Activated T-cell treated with anti-CD3 and anti-CD28 coated beads, Interleukin-2, amount 50 U/mL, for 72 hours (primary cell): Measurements from ENCODE around the gene MLST8. TPM values are rescaled to one million over a fixed set of nuclear protein-coding genes. Genes with fewer than 3 reads are reported as not detected.

ENCODE experiments used
- ATAC-seq, 2 donors: fragments of 150-1000 bp; cut with Tn5 transposase; replicated peaks in 1 of 2; 2 replicates each; pipeline ENCODE4 v1.10.0; 2021; ENCODE audit warnings: moderate library complexity in 2 of 2, mild to moderate bottlenecking in 1 of 2
- DNase-seq, 2 donors: peaks; one replicate each; pipeline ENCODE4 v3.0.0; 2021 to 2022; ENCODE audit warnings: mixed read lengths in 1 of 2
- H3K27ac Mint-ChIP-seq: one replicate; pipeline ENCODE4 v1.8.0; 2022; ENCODE audit warnings: mild to moderate bottlenecking, moderate library complexity, mixed read lengths
- H3K27me3 Mint-ChIP-seq: one replicate; pipeline ENCODE4 v1.8.0; 2022; ENCODE audit warnings: low read depth, mixed read lengths
- H3K36me3 Mint-ChIP-seq, 2 donors: one replicate each; pipeline ENCODE4 v1.8.0; 2022; ENCODE audit warnings: mixed read lengths in 2 of 2, mild to moderate bottlenecking in 1 of 2; ENCODE audit not compliant: insufficient read depth in 2 of 2
- H3K4me1 Mint-ChIP-seq: one replicate; pipeline ENCODE4 v1.8.0; 2022; ENCODE audit warnings: low read depth, mixed read lengths
- H3K4me3 Mint-ChIP-seq, 2 donors: one replicate each; pipeline ENCODE4 v1.8.0; 2022; ENCODE audit warnings: mild to moderate bottlenecking in 2 of 2, mixed read lengths in 2 of 2, moderate library complexity in 2 of 2
- H3K9me3 Mint-ChIP-seq, 2 donors: one replicate each; pipeline ENCODE4 v1.8.0; 2022; ENCODE audit warnings: mixed read lengths in 2 of 2
- total RNA-seq, 2 donors: library from RNA; stranded (reverse); gene quantifications; one replicate each; pipeline ENCODE4 v1.2.3, GENCODE V29; 2022

MLST8 gene
- total RNA-seq, 2 donors from 2014 or later = 54.9 to 65.6 TPM

- Mint-ChIP-seq H3K9me3 (no peaks in the 10 kb centered on the region), H3K4me1 (no peaks in the 10 kb centered on the region), H3K36me3 (peaks cover 0 to 4% of the 10 kb centered on the region in 2 donors), H3K27ac (no peak overlapping the region), H3K4me3 (no peak overlapping the region), H3K27me3 (no peaks in the 10 kb centered on the region)
- DNase-seq = no peak
- no peak for ATAC-seq
Observed at GRCh38 chr16:2177561-2177960, 27.7 kb upstream of the MLST8 start.

GRCh38 chr16:2178321-2179106, 26.7 kb upstream of the MLST8 start:
- no peaks in the 10 kb centered on the region for H3K4me1 Mint-ChIP-seq
- H3K9me3 Mint-ChIP-seq = no peaks in the 10 kb centered on the region
- no peaks in the 10 kb centered on the region for H3K27me3 Mint-ChIP-seq
- H3K27ac Mint-ChIP-seq = no peak overlapping the region
- peaks cover 0 to 3% of the 10 kb centered on the region in 2 donors for H3K36me3 Mint-ChIP-seq
- peak; percentile 51 to 62 for ATAC-seq
- peak; percentile 36 to 44 for DNase-seq
- H3K4me3 Mint-ChIP-seq = no peak overlapping the region

DNA sequence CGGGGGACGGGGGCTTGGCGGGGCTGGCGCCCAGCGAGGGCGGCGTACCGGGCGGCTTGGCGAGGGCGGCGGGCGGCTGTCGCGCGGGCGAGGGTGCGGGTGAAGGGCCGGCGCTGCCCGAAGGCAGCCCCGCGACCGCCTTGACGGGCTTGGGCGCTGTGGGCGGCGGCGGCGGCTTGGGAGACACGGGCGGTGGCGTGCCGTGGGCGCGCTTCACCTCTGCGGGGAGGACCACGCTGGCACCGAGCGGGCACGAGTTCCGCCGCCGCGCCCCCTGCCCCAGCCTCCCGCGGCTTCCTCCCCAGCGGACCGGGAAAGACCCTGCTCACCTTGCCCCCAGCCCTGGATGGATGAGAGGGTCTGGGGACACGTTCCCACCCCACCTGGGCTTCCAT, 26.1 kb upstream of the MLST8 start:
- H3K4me3 Mint-ChIP-seq = no peak overlapping the region
- no peak for ATAC-seq

DNA sequence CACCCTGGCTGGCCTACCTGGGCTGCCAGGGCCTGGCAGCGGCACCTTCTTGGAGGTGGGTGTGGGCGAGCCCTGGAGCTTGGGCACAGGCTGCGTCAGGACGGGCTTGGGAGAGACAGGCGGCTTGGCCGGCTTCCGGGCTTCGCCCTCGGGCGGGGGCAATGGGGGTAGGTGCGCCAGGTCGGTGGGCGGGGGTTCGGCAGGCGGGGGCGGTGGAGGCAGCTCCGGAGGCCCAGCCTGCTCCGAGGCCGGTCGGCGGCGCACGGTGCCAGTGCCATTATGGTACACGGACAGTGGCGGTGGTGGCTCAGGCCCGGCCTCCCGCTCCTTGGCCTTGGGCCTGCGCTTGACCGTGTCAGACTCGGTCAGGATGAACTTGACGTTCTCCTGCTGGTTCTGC, 25.7 kb upstream of the MLST8 start:
- DNase-seq (no peak), ATAC-seq (no peak)
- Mint-ChIP-seq H3K36me3 (peaks cover 0 to 3% of the 10 kb centered on the region in 2 donors), H3K27me3 (no peaks in the 10 kb centered on the region), H3K4me1 (no peaks in the 10 kb centered on the region), H3K9me3 (no peaks in the 10 kb centered on the region), H3K4me3 (no peak overlapping the region), H3K27ac (no peak overlapping the region)

More for the DNA sequence above, 26.1 kb upstream of the MLST8 start:
- Mint-ChIP-seq H3K27ac (no peak overlapping the region), H3K9me3 (no peaks in the 10 kb centered on the region), H3K27me3 (no peaks in the 10 kb centered on the region), H3K36me3 (peaks cover 0 to 3% of the 10 kb centered on the region in 2 donors), H3K4me1 (no peaks in the 10 kb centered on the region)
- DNase-seq = no peak

DNA sequence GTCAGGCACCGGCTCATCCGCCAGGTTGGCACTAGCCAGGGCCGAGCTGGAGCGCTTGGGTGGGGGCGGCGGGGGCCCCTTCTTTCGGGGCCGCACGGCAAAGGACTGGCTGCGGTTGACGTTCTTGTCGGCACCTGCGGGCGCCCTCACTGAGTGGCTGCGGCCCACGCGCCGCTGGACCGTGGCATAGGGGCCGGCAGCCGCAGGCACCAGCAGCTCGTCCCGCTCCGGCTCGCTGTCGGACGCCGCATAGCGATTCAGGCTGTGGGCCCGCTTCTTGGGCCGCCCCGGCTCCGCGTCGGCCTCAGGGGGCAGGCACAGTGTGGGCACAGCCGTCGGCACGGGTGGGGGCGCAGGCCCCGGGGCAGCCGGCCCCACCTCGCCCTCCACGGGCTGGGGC, 24.8 kb upstream of the MLST8 start:
- DNase-seq (no peak), ATAC-seq (no peak)
- Mint-ChIP-seq H3K27me3 (no peaks in the 10 kb centered on the region), H3K36me3 (peaks cover 0 to 3% of the 10 kb centered on the region in 2 donors), H3K4me1 (no peaks in the 10 kb centered on the region), H3K9me3 (no peaks in the 10 kb centered on the region), H3K4me3 (no peak overlapping the region), H3K27ac (no peak overlapping the region)

DNA sequence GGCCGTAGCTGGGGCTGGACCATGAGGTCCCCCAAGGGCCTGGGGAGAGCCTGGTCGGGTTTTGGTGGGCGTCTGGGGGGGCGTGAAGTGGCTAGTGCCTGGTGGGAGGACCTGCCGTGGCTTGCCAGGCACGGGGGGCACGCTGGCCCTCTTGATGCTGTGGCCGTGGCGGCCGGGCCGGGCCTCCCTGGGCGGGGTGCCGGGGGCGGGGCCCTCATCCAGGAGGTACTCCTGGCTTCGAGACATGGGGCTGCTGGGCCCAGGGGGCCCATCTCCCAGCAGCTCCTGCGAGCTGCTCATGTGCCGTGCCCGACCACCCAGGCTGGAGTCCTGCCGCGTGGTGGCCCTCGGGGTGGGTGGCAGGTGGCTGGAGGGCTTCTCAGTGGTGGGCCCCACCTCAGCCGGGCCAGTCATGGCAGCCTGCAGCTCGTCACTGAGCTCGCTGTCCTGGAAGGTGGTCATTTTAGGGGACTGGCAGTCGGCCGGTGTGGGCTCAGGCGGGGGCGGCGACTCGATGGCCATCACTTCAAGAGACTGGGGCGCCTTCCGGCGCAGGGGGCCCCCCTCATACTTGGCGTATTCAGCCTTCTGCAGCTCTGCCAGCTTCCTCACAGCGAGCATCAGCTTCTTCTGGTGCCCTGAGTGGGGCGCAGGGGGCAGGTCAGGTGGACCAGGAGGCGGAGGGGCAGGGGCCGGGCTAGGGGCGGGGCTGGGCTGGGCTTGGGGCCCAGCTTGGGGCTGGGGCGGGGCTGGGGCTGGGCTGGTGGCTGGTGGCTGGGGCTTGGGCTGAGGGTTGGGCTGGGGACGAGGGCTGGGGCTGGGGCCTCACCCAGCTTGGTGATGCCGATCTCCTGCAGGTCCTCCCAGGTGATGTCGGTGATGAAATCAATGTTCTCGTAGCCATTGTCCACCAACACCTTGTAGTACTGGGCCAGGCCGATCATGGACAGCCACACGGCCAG, 24.0 kb upstream of the MLST8 start:
- Mint-ChIP-seq H3K27me3 (no peaks in the 10 kb centered on the region), H3K27ac (no peak overlapping the region), H3K4me3 (no peak overlapping the region), H3K4me1 (no peaks in the 10 kb centered on the region), H3K36me3 (no peaks in the 10 kb centered on the region), H3K9me3 (no peaks in the 10 kb centered on the region)
- ATAC-seq = no peak
- DNase-seq = no peak

DNA sequence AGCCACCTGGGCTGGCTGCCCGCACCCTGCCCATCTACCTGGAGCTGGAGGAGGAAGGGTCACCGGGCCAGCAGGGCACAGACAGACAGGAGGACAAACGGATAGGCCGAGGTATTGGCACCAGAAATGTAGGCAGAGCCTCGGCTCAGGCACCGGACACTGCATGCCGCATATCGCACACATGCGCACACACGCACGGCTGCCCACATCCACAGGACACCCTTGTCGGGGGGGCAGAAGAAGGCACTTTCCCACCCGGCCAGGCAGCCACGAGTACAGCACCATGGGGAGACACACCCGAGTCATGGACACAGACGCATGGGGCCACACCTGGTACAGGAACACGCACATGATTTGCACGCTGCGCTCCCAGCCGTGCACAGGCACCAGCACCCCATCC, 23.3 kb upstream of the MLST8 start:
- no peak overlapping the region for H3K27ac Mint-ChIP-seq
- DNase-seq (no peak), ATAC-seq (no peak)
- no peaks in the 10 kb centered on the region for H3K4me1 Mint-ChIP-seq
- no peaks in the 10 kb centered on the region for H3K9me3 Mint-ChIP-seq
- H3K27me3 Mint-ChIP-seq = no peaks in the 10 kb centered on the region
- no peak overlapping the region for H3K4me3 Mint-ChIP-seq
- H3K36me3 Mint-ChIP-seq = no peaks in the 10 kb centered on the region

DNA sequence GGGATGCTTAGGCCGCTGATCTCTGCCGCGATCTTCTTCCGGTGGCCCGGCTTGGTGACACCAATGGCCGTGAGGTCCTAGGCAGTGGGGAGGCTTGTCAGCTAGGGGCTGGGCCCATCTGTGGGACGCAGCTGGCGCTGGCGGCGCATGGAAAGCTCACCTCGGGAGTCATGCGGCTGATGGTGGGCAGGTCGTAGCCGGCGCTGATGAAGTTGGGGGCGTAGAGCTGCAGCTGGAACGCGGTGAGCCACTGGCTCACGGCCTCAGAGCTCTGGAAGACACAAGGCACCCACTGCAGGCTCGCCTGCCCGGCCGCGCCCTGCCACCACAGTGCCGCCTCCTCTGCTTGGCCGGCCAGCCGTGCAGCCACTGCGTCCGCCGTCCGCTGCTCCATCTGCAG, 21.6 kb upstream of the MLST8 start:
- ATAC-seq = no peak
- no peak for DNase-seq
- H3K4me3 Mint-ChIP-seq = no peak overlapping the region
- H3K9me3 Mint-ChIP-seq = no peaks in the 10 kb centered on the region
- H3K27ac Mint-ChIP-seq = no peak overlapping the region
- no peaks in the 10 kb centered on the region for H3K27me3 Mint-ChIP-seq
- no peaks in the 10 kb centered on the region for H3K36me3 Mint-ChIP-seq
- H3K4me1 Mint-ChIP-seq = no peaks in the 10 kb centered on the region

DNA sequence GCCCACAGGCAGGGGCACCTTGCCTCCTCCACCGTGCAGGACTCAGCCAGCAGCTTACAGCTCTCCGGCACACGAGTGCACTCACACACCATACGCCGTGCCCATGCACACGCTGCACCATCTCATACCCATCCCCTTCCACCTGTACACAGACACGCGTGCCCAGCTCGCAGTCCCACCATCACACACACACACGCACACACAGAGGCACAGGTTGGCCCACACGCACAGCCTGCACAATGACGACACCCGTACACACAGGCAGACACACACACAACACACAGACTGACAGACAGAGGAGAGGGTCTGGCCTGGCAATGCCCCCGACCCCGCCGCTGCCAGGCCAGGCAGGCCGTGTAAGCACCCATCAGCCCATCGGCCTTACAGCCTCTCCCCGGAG, 20.9 kb upstream of the MLST8 start:
- Mint-ChIP-seq H3K36me3 (no peaks in the 10 kb centered on the region), H3K4me1 (no peaks in the 10 kb centered on the region), H3K27me3 (no peaks in the 10 kb centered on the region), H3K4me3 (no peak overlapping the region), H3K9me3 (no peaks in the 10 kb centered on the region), H3K27ac (no peak overlapping the region)
- ATAC-seq (peak in 1 of 2 donors; percentile 14), DNase-seq (no peak)

DNA sequence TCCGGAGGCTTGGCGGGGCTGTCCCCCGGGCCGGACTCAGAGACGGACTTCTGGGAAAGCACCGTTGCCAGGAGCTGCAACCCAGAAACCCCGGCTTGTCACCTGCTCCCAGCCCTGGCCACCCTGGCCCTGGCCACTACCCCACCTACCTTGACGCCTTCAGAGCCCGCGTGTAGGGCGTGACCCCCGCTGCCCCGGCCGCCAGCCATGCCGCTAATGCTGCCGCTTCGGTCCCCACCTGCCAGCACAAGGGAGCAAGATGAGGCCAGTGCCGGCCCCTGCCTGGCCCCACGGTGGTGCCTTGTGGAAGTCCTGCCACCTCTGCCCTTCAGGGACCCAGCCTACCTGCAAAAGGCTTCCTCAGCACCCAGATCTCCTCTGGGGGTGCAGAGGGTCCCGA, 20.3 kb upstream of the MLST8 start:
- Mint-ChIP-seq H3K4me1 (no peaks in the 10 kb centered on the region), H3K4me3 (no peak overlapping the region), H3K27ac (no peak overlapping the region), H3K9me3 (no peaks in the 10 kb centered on the region), H3K27me3 (no peaks in the 10 kb centered on the region), H3K36me3 (no peaks in the 10 kb centered on the region)
- ATAC-seq (no peak), DNase-seq (no peak)

GRCh38 chr16:2186064-2186463, 19.2 kb upstream of the MLST8 start:
- Mint-ChIP-seq H3K27me3 (no peaks in the 10 kb centered on the region), H3K27ac (no peak overlapping the region), H3K36me3 (no peaks in the 10 kb centered on the region), H3K4me1 (no peaks in the 10 kb centered on the region), H3K9me3 (no peaks in the 10 kb centered on the region), H3K4me3 (no peak overlapping the region)
- ATAC-seq = no peak
- DNase-seq = no peak

DNA sequence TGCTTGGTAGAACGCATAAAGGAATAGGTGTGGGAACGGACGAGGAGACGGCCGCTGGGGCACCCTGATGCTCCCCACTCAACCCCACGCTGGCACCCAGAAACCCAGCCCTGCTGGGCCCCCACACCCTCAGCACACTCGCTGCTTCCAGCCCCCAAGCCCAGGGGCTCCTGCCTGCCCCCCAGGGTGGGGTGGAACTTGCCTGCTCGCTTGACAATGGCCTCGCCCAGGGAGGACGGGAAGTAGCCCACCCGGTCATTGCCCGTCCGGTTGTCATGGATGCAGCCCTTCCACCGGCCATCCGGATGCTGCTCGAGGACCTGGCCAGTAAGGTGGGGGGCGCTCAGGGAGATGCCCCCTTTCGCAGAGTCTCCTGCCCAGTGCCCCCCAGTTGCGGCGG, 18.7 kb upstream of the MLST8 start:
- no peak for DNase-seq
- no peaks in the 10 kb centered on the region for H3K27me3 Mint-ChIP-seq

DNA sequence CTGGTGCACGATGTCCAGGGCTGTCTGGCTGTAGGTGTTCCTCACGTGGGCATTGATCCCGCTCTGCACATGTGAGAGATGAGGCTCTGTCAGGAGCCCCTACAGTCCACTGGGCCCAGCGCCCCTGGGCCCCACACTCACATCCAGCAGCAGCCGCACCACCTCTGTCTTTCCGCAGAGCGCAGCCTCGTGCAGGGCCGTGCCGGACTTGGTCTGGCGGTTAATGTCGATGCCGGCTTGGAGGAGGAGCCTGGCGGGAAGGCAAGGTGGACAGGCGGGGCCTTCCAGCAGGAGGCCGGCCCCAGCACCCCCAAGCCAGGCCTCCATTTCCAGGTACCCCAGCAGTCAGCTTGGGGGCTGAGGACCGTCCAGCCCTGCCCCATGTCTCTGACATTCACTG, 18.0 kb upstream of the MLST8 start:
- Mint-ChIP-seq H3K4me3 (no peak overlapping the region), H3K36me3 (no peaks in the 10 kb centered on the region), H3K9me3 (no peaks in the 10 kb centered on the region), H3K27ac (no peak overlapping the region), H3K4me1 (no peaks in the 10 kb centered on the region), H3K27me3 (no peaks in the 10 kb centered on the region)
- ATAC-seq = no peak
- DNase-seq = no peak

More for the DNA sequence above, 18.7 kb upstream of the MLST8 start:
- ATAC-seq = no peak
- H3K9me3 Mint-ChIP-seq = no peaks in the 10 kb centered on the region
- H3K27ac Mint-ChIP-seq = no peak overlapping the region
- H3K36me3 Mint-ChIP-seq = no peaks in the 10 kb centered on the region
- H3K4me3 Mint-ChIP-seq = no peak overlapping the region
- H3K4me1 Mint-ChIP-seq = no peaks in the 10 kb centered on the region
